CD8-positive, alpha-beta memory T cell (primary cell): ENCODE data around the gene SEL1L3. TPM values are rescaled to one million over a fixed set of nuclear protein-coding genes. Genes with fewer than 3 reads are reported as not detected.

Experiments
- CTCF ChIA-PET: fragments of 350-600 bp; sonication (Branson Sonifier 250); formaldehyde crosslinking; loops from one replicate; lab custom pipeline; 2021; ENCODE audit warnings: antibody characterized with exemption; lab: Charles Lee
- POLR2A ChIA-PET: fragments of 350-600 bp; sonication (Branson Sonifier 250); formaldehyde crosslinking; loops from one replicate; lab custom pipeline; 2021; ENCODE audit warnings: antibody characterized with exemption; lab: Charles Lee
- DNase-seq, 5 donors: peaks; one replicate each; pipeline versions ENCODE4 v3.0.0 to v3.0.0-alpha.2; 2020 to 2022; ENCODE audit warnings: mixed read lengths in 1 of 5
- H3K27ac ChIP-seq: one replicate; pipeline ENCODE4 v1.7.0; 2013; ENCODE audit warnings: low read depth, mild to moderate bottlenecking, low read length, moderate library complexity
- H3K27me3 ChIP-seq: 2 replicates; pipeline ENCODE4 v1.7.0; 2013; ENCODE audit warnings: low read length, mild to moderate bottlenecking; ENCODE audit not compliant: insufficient read depth, poor library complexity, severe bottlenecking
- H3K36me3 ChIP-seq: 2 replicates; pipeline ENCODE4 v1.7.0; 2013; ENCODE audit warnings: mild to moderate bottlenecking, low read length, moderate library complexity; ENCODE audit not compliant: insufficient read depth
- H3K4me1 ChIP-seq: 2 replicates; pipeline ENCODE4 v1.7.0; 2013; ENCODE audit warnings: mild to moderate bottlenecking, low read length, moderate library complexity; ENCODE audit not compliant: insufficient read depth
- H3K4me3 ChIP-seq: 2 replicates; pipeline ENCODE4 v1.7.0; 2013; ENCODE audit warnings: mild to moderate bottlenecking, low read length
- H3K9me3 ChIP-seq: 2 replicates; pipeline ENCODE4 v1.7.0; 2013; ENCODE audit warnings: mild to moderate bottlenecking, low read length
- H3K27ac Mint-ChIP-seq, 8 donors: one replicate each; pipeline ENCODE4 v1.8.0; 2020 to 2021; ENCODE audit warnings: mixed read lengths in 8 of 8, mild to moderate bottlenecking in 6 of 8, inconsistent platforms in 3 of 8, moderate library complexity in 3 of 8
- H3K27me3 Mint-ChIP-seq, 2 donors: one replicate each; pipeline ENCODE4 v1.8.0; 2020 to 2021; ENCODE audit warnings: mixed read lengths in 2 of 2, mild to moderate bottlenecking in 1 of 2, moderate library complexity in 1 of 2
- H3K36me3 Mint-ChIP-seq, 3 donors: one replicate each; pipeline ENCODE4 v1.8.0; 2020 to 2021; ENCODE audit warnings: mixed read lengths in 3 of 3, inconsistent platforms in 1 of 3, mild to moderate bottlenecking in 1 of 3
- H3K4me1 Mint-ChIP-seq, 3 donors: one replicate each; pipeline ENCODE4 v1.8.0; 2020 to 2021; ENCODE audit warnings: mixed read lengths in 3 of 3, inconsistent platforms in 1 of 3, mild to moderate bottlenecking in 1 of 3
- H3K4me3 Mint-ChIP-seq, 7 donors: one replicate each; pipeline ENCODE4 v1.8.0; 2020 to 2021; ENCODE audit warnings: mixed read lengths in 7 of 7, mild to moderate bottlenecking in 6 of 7, moderate library complexity in 4 of 7, inconsistent platforms in 2 of 7
- H3K9me3 Mint-ChIP-seq, 5 donors: one replicate each; pipeline ENCODE4 v1.8.0; 2020 to 2022; ENCODE audit warnings: mixed read lengths in 5 of 5, mild to moderate bottlenecking in 3 of 5, moderate library complexity in 2 of 5, inconsistent platforms in 1 of 5
- polyA plus RNA-seq: library from polyadenylated mRNA; unstranded; fragments of 300-500 nt; fragmentation: Illumina TruSeq; gene quantifications from one replicate; pipeline ENCODE4 v1.2.3, GENCODE V29; 2021
- total RNA-seq, 2 experiments: library from RNA; stranded (reverse); gene quantifications; one replicate each; pipeline ENCODE4 v1.2.3, GENCODE V29; 2021

The SEL1L3 gene
- total and polyA plus RNA-seq, 3 experiments from 2014 or later, result 36.4 to 63.7 (median 46.2) TPM

- no peak overlapping the region for H3K4me3 Mint-ChIP-seq
- H3K4me1 Mint-ChIP-seq, result peaks cover 0 to 1% (median 0%) of the 10 kb centered on the region in 3 donors
- Histone ChIP-seq H3K27me3 (no peaks in the 10 kb centered on the region), H3K27ac (no peak overlapping the region), H3K36me3 (peaks cover 45% of the 10 kb centered on the region), H3K4me3 (no peak overlapping the region), H3K9me3 (no peaks in the 10 kb centered on the region), H3K4me1 (no peaks in the 10 kb centered on the region)
- H3K27me3 Mint-ChIP-seq, result no peaks in the 10 kb centered on the region
- no peak overlapping the region for H3K27ac Mint-ChIP-seq
- H3K9me3 Mint-ChIP-seq, result no peaks in the 10 kb centered on the region
- H3K36me3 Mint-ChIP-seq, result peaks cover 47 to 87% (median 52%) of the 10 kb centered on the region in 3 donors
- ChIA-PET POLR2A (no interaction called here), CTCF (no interaction called here)
- DNase-seq, result no peak
Observed at GRCh38 chr4:25776795-25777194, 86.0 kb downstream of the SEL1L3 start.

GRCh38 chr4:25775166-25775565, 87.6 kb downstream of the SEL1L3 start:
- Mint-ChIP-seq H3K36me3 (peaks cover 42 to 85% (median 49%) of the 10 kb centered on the region in 3 donors), H3K4me3 (no peak overlapping the region), H3K27me3 (no peaks in the 10 kb centered on the region), H3K27ac (peak overlapping the region in 1 of 8 donors; percentile 16), H3K4me1 (no peaks in the 10 kb centered on the region), H3K9me3 (no peaks in the 10 kb centered on the region)
- no peaks in the 10 kb centered on the region for H3K4me1 ChIP-seq
- H3K27ac ChIP-seq, result no peak overlapping the region
- no peaks in the 10 kb centered on the region for H3K9me3 ChIP-seq
- peaks cover 37% of the 10 kb centered on the region for H3K36me3 ChIP-seq
- CTCF ChIA-PET, result no interaction called here
- POLR2A ChIA-PET, result no interaction called here
- no peaks in the 10 kb centered on the region for H3K27me3 ChIP-seq
- H3K4me3 ChIP-seq, result no peak overlapping the region
- no peak for DNase-seq

- Mint-ChIP-seq H3K4me3 (no peak overlapping the region), H3K36me3 (peaks cover 26 to 86% (median 41%) of the 10 kb centered on the region in 3 donors), H3K4me1 (no peaks in the 10 kb centered on the region), H3K9me3 (no peaks in the 10 kb centered on the region), H3K27me3 (no peaks in the 10 kb centered on the region), H3K27ac (peak overlapping the region in 3 of 8 donors; percentile 6 to 37 (median 15))
- no peak overlapping the region for H3K27ac ChIP-seq
- CTCF ChIA-PET, result no interaction called here
- POLR2A ChIA-PET, result no interaction called here
- peaks cover 25% of the 10 kb centered on the region for H3K36me3 ChIP-seq
- H3K4me3 ChIP-seq, result no peak overlapping the region
- H3K4me1 ChIP-seq, result no peaks in the 10 kb centered on the region
- DNase-seq, result no peak
- no peaks in the 10 kb centered on the region for H3K9me3 ChIP-seq
- H3K27me3 ChIP-seq, result no peaks in the 10 kb centered on the region
Observed at GRCh38 chr4:25773358-25773757, 89.4 kb downstream of the SEL1L3 start.

- H3K9me3 Mint-ChIP-seq, result no peaks in the 10 kb centered on the region
- Histone ChIP-seq H3K4me1 (no peaks in the 10 kb centered on the region), H3K27ac (no peak overlapping the region), H3K36me3 (peaks cover 21% of the 10 kb centered on the region), H3K27me3 (no peaks in the 10 kb centered on the region), H3K4me3 (no peak overlapping the region), H3K9me3 (no peaks in the 10 kb centered on the region)
- ChIA-PET CTCF (no interaction called here), POLR2A (no interaction called here)
- peaks cover 10 to 86% (median 32%) of the 10 kb centered on the region in 3 donors for H3K36me3 Mint-ChIP-seq
- H3K27me3 Mint-ChIP-seq, result no peaks in the 10 kb centered on the region
- H3K4me3 Mint-ChIP-seq, result no peak overlapping the region
- no peaks in the 10 kb centered on the region for H3K4me1 Mint-ChIP-seq
- no peak for DNase-seq
- no peak overlapping the region for H3K27ac Mint-ChIP-seq
Observed at GRCh38 chr4:25771672-25772071, 91.1 kb downstream of the SEL1L3 start.

- ChIA-PET POLR2A (no interaction called here), CTCF (no interaction called here)
- Mint-ChIP-seq H3K4me1 (no peaks in the 10 kb centered on the region), H3K4me3 (no peak overlapping the region), H3K27ac (peak overlapping the region in 1 of 8 donors; percentile 64), H3K9me3 (no peaks in the 10 kb centered on the region), H3K36me3 (peaks cover 7 to 88% (median 33%) of the 10 kb centered on the region in 3 donors), H3K27me3 (no peaks in the 10 kb centered on the region)
- no peak overlapping the region for H3K4me3 ChIP-seq
- H3K9me3 ChIP-seq, result no peaks in the 10 kb centered on the region
- peaks cover 26% of the 10 kb centered on the region for H3K36me3 ChIP-seq
- no peak for DNase-seq
- H3K4me1 ChIP-seq, result no peaks in the 10 kb centered on the region
- no peak overlapping the region for H3K27ac ChIP-seq
- H3K27me3 ChIP-seq, result no peaks in the 10 kb centered on the region
Observed at GRCh38 chr4:25770847-25771246, 91.9 kb downstream of the SEL1L3 start.

- Histone ChIP-seq H3K27ac (no peak overlapping the region), H3K4me3 (no peak overlapping the region), H3K4me1 (no peaks in the 10 kb centered on the region), H3K36me3 (peaks cover 27% of the 10 kb centered on the region), H3K9me3 (no peaks in the 10 kb centered on the region), H3K27me3 (no peaks in the 10 kb centered on the region)
- Mint-ChIP-seq H3K9me3 (no peaks in the 10 kb centered on the region), H3K4me1 (no peaks in the 10 kb centered on the region), H3K36me3 (peaks cover 14 to 88% (median 33%) of the 10 kb centered on the region in 3 donors), H3K27me3 (no peaks in the 10 kb centered on the region), H3K27ac (peak overlapping the region in 1 of 8 donors; percentile 49), H3K4me3 (no peak overlapping the region)
- ChIA-PET POLR2A (no interaction called here), CTCF (no interaction called here)
- DNase-seq, result no peak
Observed at GRCh38 chr4:25769251-25769650, 93.5 kb downstream of the SEL1L3 start.

- Mint-ChIP-seq H3K4me1 (no peaks in the 10 kb centered on the region), H3K4me3 (no peak overlapping the region), H3K36me3 (peaks cover 10 to 88% (median 36%) of the 10 kb centered on the region in 3 donors), H3K9me3 (no peaks in the 10 kb centered on the region), H3K27ac (peak overlapping the region in 1 of 8 donors; percentile 30), H3K27me3 (no peaks in the 10 kb centered on the region)
- Histone ChIP-seq H3K27me3 (no peaks in the 10 kb centered on the region), H3K4me1 (no peaks in the 10 kb centered on the region), H3K4me3 (no peak overlapping the region), H3K27ac (no peak overlapping the region), H3K9me3 (no peaks in the 10 kb centered on the region), H3K36me3 (peaks cover 26% of the 10 kb centered on the region)
- DNase-seq, result peak in 1 of 5 donors; percentile 7
- POLR2A ChIA-PET, result no interaction called here
- CTCF ChIA-PET, result interaction anchor here (0.9 to 1.2 kb wide), 2 partner anchors 16 to 85 kb away, joined by 3 read pairs; no protein-coding TSS in a partner anchor
Observed at GRCh38 chr4:25767877-25768725, 94.7 kb downstream of the SEL1L3 start.

- no peak overlapping the region for H3K4me3 ChIP-seq
- H3K27ac ChIP-seq, result no peak overlapping the region
- H3K4me1 ChIP-seq, result no peaks in the 10 kb centered on the region
- H3K9me3 ChIP-seq, result no peaks in the 10 kb centered on the region
- CTCF ChIA-PET, result no interaction called here
- Mint-ChIP-seq H3K9me3 (no peaks in the 10 kb centered on the region), H3K27me3 (no peaks in the 10 kb centered on the region), H3K27ac (no peak overlapping the region), H3K36me3 (peaks cover 26 to 94% (median 41%) of the 10 kb centered on the region in 3 donors), H3K4me1 (no peaks in the 10 kb centered on the region), H3K4me3 (no peak overlapping the region)
- no peak for DNase-seq
- H3K27me3 ChIP-seq, result no peaks in the 10 kb centered on the region
- POLR2A ChIA-PET, result no interaction called here
- peaks cover 29% of the 10 kb centered on the region for H3K36me3 ChIP-seq
Observed at GRCh38 chr4:25760518-25761157, 102.2 kb downstream of the SEL1L3 start.
